CD4-positive, alpha-beta T cell treated with Interleukin-15 for 4 hours (primary cell): Measurements from ENCODE around the gene HSCB.
"Not testable (repeated sequence)": the region's sequence is repeated elsewhere in the genome, so short reads cannot be mapped to it uniquely, and the experiment has no call there.

Source experiments
- DNase-seq: peaks from one replicate; pipeline ENCODE4 v3.0.0-alpha.2; 2020; ENCODE audit warnings: low spot score

The HSCB gene

DNA sequence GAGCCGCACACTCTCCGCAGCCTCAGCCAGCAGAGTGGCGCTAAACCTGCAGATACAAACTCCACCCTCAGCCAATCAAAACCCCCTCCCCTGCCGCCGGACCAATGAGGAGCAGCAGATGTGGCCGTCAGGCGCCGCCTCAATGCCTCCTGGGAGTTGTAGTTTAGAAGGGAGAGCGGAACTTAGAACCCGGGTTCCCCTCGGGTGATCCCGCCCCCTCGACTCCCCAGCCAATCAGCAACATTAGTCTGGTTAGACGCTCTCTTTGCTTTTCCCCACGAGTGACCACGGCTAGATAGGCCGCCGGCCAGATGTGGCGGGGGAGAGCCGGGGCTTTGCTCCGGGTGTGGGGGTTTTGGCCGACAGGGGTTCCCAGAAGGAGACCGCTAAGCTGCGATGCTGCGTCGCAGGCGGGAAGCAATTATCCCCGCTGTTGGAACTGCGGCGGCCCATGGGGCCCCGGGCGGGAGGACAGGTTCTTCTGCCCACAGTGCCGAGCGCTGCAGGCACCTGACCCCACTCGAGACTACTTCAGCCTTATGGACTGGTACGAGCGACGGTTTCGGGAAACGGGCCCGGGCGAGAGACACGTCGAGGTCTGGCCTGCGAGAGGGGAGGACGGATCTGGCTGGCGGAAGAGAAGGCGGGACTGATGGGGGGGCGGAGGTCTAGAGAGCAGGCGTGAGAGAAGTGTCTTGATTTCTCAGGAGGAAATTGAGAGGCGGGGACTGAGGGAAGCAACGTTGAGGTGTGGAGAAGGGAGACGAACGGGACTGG, at the start of gene HSCB, which contains the start of gene CHEK2:
Gene HSCB (plus strand): TSS at position 255 of the 777 bp plus-strand sequence. CDS start 57 bp downstream, at position 312.
Gene CHEK2 (minus strand): TSS at position 36 of the 777 bp plus-strand sequence. CDS start 7,099 bp downstream, outside the sequence.
- peak; percentile 98 for DNase-seq

- not testable (repeated sequence) for DNase-seq
Observed at GRCh38 chr22:28693041-28693760, 48.6 kb upstream of the HSCB start.

DNA sequence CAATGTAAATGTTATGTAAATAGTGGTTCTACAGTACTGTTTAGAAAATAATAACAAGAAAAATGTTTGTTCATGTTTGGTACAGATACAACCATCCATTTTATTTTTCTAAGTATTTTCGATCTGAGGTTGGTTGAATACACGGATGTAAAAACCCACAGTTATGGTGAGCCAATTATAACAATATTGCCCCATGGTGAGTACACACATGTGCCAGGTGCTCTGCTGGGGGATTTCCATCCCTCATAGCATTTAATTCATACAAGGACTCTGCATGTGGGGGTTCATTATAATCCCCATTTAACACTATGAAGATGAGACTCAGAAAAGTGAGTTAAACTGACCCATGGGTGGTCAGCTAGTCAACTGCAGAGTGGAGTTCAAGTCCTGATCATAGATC, 38.9 kb upstream of the HSCB start:
- no peak for DNase-seq

GRCh38 chr22:28703436-28703835, 38.4 kb upstream of the HSCB start:
- no peak for DNase-seq

DNA sequence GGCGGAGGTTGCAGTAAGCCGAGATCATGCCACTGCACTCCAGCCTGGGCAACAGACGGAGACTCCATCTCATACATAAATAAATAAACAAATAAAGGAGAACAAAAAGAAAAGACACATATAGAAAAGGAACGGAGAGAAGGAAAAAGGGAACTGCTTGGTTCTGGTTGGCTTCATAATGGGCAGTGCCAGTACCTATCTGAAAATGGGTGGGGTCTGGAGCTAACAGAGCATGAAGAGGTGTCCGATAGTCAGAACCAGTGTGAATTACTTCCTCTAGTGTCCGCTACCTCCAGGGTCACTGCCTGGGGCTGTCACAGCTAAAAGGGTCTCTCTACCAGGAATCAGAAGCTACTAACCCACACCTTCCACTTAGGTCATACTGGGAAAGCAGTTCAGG, 35.0 kb upstream of the HSCB start:
- no peak for DNase-seq

DNA sequence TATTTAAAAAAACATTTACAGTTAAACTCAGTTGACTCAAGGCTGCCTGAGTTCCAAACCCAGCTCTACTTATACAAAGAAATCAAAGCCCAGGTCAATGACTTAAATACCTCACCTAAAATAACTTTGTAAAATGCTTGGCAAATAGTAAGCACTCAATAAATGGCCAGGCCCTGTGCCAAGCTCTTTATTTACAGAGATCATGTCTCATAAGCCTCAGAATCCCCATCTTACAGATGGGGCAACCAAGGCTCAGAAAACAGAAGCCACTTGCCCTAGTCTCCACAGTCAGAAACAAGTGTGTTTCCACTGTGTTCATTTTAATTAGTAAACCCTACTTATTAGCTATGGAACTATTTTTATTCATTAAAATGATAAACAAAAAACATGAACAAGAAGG, 31.7 kb upstream of the HSCB start:
- DNase-seq = no peak

GRCh38 chr22:28710576-28711191, 31.2 kb upstream of the HSCB start:
- no peak for DNase-seq

GRCh38 chr22:28711341-28711740, 30.5 kb upstream of the HSCB start:
- no peak for DNase-seq

DNA sequence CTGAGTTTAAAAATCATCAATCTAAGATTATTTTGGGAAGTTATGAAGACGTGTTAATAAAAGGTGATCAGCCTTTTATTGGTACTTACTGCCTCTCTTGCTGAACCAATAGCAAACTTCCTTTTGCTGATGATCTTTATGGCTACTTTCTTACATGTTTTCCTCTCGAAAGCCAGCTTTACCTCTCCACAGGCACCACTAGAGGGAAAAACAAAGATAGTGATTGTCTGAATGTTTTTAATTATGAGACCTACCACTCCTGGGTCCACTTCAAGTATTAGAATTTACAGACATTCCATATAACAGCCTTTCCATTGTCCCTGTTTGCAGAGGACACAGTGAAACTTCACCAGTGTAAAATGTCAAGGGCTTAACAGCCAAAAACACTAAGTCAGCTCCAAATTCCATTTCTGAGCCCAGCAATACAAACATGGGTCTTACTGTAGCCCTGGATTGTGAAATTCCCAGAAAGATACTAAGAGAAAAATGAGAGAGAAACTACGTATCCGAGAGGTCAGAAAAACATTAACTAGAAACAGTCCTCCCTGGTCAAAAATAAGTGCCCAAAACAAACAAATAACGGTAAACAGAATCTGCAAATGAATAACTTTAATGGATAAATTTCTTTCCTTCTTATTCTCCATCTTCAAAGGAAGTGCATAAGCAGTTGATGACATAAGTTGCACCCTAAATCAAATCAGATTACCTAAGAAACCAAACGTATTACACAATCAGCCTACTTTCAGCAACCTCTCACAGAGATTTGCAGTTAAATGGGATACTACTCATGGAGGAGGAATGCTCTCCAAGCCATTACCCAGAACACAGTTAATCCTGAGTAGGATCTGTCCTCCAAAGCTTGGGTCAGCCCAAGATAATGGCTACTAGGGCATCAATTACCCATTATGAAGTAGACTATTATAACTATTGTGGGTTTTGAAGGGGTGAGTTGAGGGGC, 29.7 kb upstream of the HSCB start:
- no peak for DNase-seq

DNA sequence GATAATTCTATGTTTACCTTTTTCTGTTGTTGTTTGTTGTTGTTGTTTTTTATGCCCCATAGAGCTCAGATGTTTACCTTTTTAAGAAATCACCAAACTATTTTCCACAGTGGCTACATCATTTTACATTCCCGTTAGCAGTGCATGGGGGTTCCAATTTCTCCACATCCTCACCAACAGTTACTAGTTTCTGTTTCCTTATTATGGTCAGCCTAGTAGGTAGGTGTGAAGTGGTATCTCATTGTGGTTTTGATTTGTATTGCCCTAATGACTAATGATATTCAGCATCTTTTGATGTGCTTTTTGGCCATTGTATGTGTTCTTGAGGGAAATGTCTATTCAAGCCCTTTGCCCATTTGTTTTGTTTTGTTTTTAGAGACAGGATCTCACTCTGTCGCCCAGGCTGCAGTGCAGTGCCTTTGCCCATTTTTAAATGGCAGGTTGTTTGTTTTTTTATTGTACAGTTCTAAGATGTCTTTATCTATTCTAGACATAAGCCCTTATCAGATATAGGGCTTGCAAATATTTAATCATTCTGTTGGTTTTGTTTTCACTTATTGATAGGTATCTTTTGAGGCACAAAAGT, 27.7 kb upstream of the HSCB start:
- DNase-seq = peak; percentile 8

GRCh38 chr22:28715611-28716010, 26.2 kb upstream of the HSCB start:
- DNase-seq = no peak

GRCh38 chr22:28716686-28717085, 25.2 kb upstream of the HSCB start:
- no peak for DNase-seq

- no peak for DNase-seq
Observed at GRCh38 chr22:28718044-28718443, 23.8 kb upstream of the HSCB start.

DNA sequence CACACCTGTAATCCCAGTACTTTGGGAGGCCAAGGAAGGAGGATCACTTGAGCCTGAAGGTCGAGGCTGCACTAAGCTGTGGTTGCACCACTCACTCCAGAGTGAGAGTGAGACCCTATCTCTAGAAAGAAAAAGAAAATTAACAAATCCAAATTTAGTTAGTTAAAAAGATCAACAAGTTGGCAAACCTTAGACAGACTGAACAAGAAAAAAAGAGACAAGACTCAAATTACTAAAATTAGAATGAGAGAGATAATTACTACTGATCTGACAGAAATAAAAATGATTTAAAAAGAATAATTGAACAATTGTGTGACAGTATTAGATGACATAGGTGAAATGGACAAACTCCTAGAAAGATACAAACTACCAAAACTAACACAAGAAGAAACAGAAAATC, 13.8 kb upstream of the HSCB start:
- no peak for DNase-seq

GRCh38 chr22:28728621-28729313, 13.1 kb upstream of the HSCB start:
- DNase-seq = no peak

GRCh38 chr22:28730179-28730578, 11.7 kb upstream of the HSCB start:
- no peak for DNase-seq

- no peak for DNase-seq
Observed at GRCh38 chr22:28734393-28734792, 7.4 kb upstream of the HSCB start.

DNA sequence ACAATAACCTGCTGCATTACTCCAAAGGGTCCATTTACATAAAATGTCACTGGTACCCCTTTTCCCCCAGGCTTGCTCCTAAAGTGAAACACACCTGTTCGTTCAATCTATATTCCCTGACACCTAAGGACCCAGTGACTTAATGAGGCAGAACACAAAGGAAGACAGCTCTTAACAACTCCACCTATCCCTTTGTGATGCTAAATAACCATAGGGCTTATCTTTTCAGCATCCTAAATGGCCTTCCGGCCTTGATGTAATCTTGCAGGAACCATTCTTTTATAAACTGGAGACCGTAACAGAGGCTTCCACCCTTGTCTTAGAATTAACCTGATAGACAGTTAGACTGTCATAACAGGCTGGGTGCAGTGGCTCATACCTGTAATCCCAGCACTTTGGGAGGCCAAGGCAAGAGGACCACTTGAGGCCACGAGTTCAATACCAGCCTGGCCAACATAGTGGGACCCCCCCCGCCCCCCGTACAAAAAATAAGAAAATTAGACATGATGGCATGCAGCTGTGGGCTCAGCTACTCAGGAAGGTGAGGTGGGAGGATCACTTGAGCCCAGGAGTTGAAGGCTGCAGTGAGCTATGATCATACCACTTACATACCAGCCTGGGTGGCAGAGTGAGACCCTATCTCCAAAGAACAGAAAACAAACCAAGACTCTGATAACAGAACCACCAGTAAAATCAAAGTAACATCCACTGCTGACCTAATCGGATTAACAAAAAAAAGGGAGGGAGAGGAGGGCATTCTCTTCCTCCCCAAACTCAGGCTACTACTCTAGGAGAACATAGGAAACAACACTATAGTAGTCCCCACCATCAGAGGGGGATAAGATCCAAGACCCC, 5.3 kb upstream of the HSCB start:
- DNase-seq = no peak

GRCh38 chr22:28737701-28738100, 4.1 kb upstream of the HSCB start:
- DNase-seq = no peak

DNA sequence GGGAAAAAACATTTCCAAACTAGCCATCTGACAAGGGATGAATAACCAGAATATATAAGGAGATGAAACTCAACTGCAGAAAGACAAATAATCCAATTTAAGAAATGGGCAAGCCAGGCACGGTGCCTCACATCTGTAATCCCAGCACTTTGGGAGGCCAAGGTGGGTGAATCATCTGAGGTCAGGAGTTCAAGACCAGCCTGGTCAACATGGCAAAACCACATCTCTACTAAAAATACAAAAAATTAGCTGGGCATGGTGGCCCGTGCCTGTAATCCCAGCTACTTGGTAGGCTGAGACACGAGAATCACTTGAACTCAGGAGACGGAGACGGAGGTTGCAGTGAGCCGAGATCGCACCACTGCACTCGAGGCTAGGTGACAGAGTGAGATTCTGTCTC, 3.0 kb upstream of the HSCB start:
- not testable (repeated sequence) for DNase-seq
